Transverse colon (tissue), 1 donor: Measurements from ENCODE around the gene MKI67.

Experiments
- EP300 ChIP-seq: sonication (generic); formaldehyde crosslinking; IDR thresholded peaks from one replicate; pipeline ENCODE4 v1.6.1; 2017; ENCODE audit warnings: antibody characterized with exemption, low read depth
- POLR2A ChIP-seq: fragments of 450-650 bp; IDR thresholded peaks from one replicate; pipeline ENCODE4 v1.6.1; 2016; ENCODE audit warnings: antibody characterized with exemption, mild to moderate bottlenecking, moderate library complexity

GRCh38 chr10:128080231-128080630 lies 46.0 kb downstream of the MKI67 start:
- TF ChIP-seq EP300 (no peak), POLR2A (no peak)
